ENCODE results near the gene SKAP2. TPM values are rescaled to one million over a fixed set of nuclear protein-coding genes. Genes with fewer than 3 reads are reported as not detected.

Gene SKAP2
- total and polyA plus RNA-seq, 2 donors (not counting 3 experiments of a cell fraction or from before 2014, with no cell fraction given) = 4.0 to 27.6 TPM

GRCh38 chr7:26667514-26668133 lies 196.8 kb downstream of the SKAP2 start:
- peaks cover 3% of the 10 kb centered on the region for H3K4me1 ChIP-seq (ENCODE audit: control insufficient read depth, extremely low read depth, insufficient read depth, low read length)
- DNase-seq (ENCODE audit: low read depth, low spot score) (peak; percentile 96), FAIRE-seq (peak; percentile 97)
- no peak overlapping the region for H3K4me3 ChIP-seq (replicated peaks in 1 of 3; ENCODE audit: insufficient read depth in 1 of 3, low read depth in 1 of 3, low read length in 3 of 3)
- H3K9me1 ChIP-seq (replicated peaks; ENCODE audit: control insufficient read depth, extremely low read depth, insufficient read depth, low read length) = no peaks in the 10 kb centered on the region
- H3K36me3 ChIP-seq (ENCODE audit: control insufficient read depth in 2 of 2, extremely low read depth in 1 of 2, insufficient read depth in 2 of 2, low read length in 2 of 2) = no peaks in the 10 kb centered on the region
- BruUV-seq (replicated peaks) = no TSS peak
- no peak overlapping the region for H3K4me2 ChIP-seq (ENCODE audit: insufficient read depth, low read length)
- TF ChIP-seq POLR2AphosphoS5 (IDR thresholded peaks at IDR 0.05; ENCODE audit: insufficient read depth, low read depth, low read length) = no peak
- TF ChIP-seq CTCF (IDR thresholded peaks at IDR 0.05; ENCODE audit: extremely low read depth in 1 of 2, insufficient read depth in 1 of 2, low read depth in 1 of 2, low read length in 2 of 2) = peak; percentile 80 to 91
- no peak overlapping the region for H3K9ac ChIP-seq (replicated peaks; ENCODE audit: extremely low read depth, insufficient read depth, low read length)
- H4K20me1 ChIP-seq (replicated peaks; ENCODE audit: control insufficient read depth, extremely low read depth, insufficient read depth, low read length) = no peaks in the 10 kb centered on the region
- POLR2A ChIA-PET = interaction anchor here (0.5 to 2.2 kb wide), 3 partner anchors 9 to 298 kb away, joined by 3 to 13 read pairs (median 3); no protein-coding TSS in a partner anchor
- CTCF ChIA-PET = interaction anchor here (0.5 to 7.6 kb wide), 54 partner anchors 9 to 805 kb away, joined by 3 to 345 read pairs (median 4); partner anchors contain the start of genes HOXA5 and NFE2L3
- no peak overlapping the region for H3K27ac ChIP-seq (ENCODE audit: insufficient read depth, low read depth, low read length)
- H3K79me2 ChIP-seq (ENCODE audit: control insufficient read depth, insufficient read depth, low read length) = no peaks in the 10 kb centered on the region
- dilution Hi-C loops (cut with MboI; ENCODE audit: extremely low pct_ligation_motif_present, low sequenced_read_pairs) (no loop called here), intact Hi-C loops (cut with micrococcal nuclease) (loop anchor here (1.0 to 10.0 kb wide), 12 partner anchors 167 to 803 kb away; partner anchors contain the start of gene NFE2L3)
- no peaks in the 10 kb centered on the region for H3K9me3 ChIP-seq (replicated peaks; ENCODE audit: control insufficient read depth, insufficient read depth, low read length)
- H3K27me3 ChIP-seq (ENCODE audit: control insufficient read depth in 2 of 2, insufficient read depth in 2 of 2, low read length in 2 of 2) = no peaks in the 10 kb centered on the region
- H2AFZ ChIP-seq (ENCODE audit: low read depth, low read length) = no peak overlapping the region

- Histone ChIP-seq H3K4me2 (ENCODE audit: insufficient read depth, low read length) (peak overlapping the region; percentile 36), H3K9me3 (replicated peaks; ENCODE audit: control insufficient read depth, insufficient read depth, low read length) (no peaks in the 10 kb centered on the region), H3K4me1 (ENCODE audit: control insufficient read depth, extremely low read depth, insufficient read depth, low read length) (peaks cover 3% of the 10 kb centered on the region), H2AFZ (ENCODE audit: low read depth, low read length) (no peak overlapping the region), H3K4me3 (replicated peaks in 1 of 3; ENCODE audit: insufficient read depth in 1 of 3, low read depth in 1 of 3, low read length in 3 of 3) (no peak overlapping the region), H3K9ac (replicated peaks; ENCODE audit: extremely low read depth, insufficient read depth, low read length) (no peak overlapping the region), H3K79me2 (ENCODE audit: control insufficient read depth, insufficient read depth, low read length) (no peaks in the 10 kb centered on the region), H3K27ac (ENCODE audit: insufficient read depth, low read depth, low read length) (no peak overlapping the region), H3K9me1 (replicated peaks; ENCODE audit: control insufficient read depth, extremely low read depth, insufficient read depth, low read length) (no peaks in the 10 kb centered on the region), H4K20me1 (replicated peaks; ENCODE audit: control insufficient read depth, extremely low read depth, insufficient read depth, low read length) (no peaks in the 10 kb centered on the region), H3K27me3 (ENCODE audit: control insufficient read depth in 2 of 2, insufficient read depth in 2 of 2, low read length in 2 of 2) (no peaks in the 10 kb centered on the region), H3K36me3 (ENCODE audit: control insufficient read depth in 2 of 2, extremely low read depth in 1 of 2, insufficient read depth in 2 of 2, low read length in 2 of 2) (no peaks in the 10 kb centered on the region)
- FAIRE-seq = peak; percentile 79
- dilution Hi-C loops (cut with MboI; ENCODE audit: extremely low pct_ligation_motif_present, low sequenced_read_pairs) (no loop called here), intact Hi-C loops (cut with micrococcal nuclease) (loop anchor here (5.0 to 10.0 kb wide), 4 partner anchors 218 to 800 kb away; partner anchors contain the start of gene NFE2L3)
- no peak for TF ChIP-seq POLR2AphosphoS5 (IDR thresholded peaks at IDR 0.05; ENCODE audit: insufficient read depth, low read depth, low read length)
- no TSS peak for BruUV-seq (replicated peaks)
- CTCF ChIA-PET = interaction anchor here (0.8 to 7.6 kb wide), 10 partner anchors 266 to 770 kb away, joined by 3 to 345 read pairs (median 6); no protein-coding TSS in a partner anchor
- POLR2A ChIA-PET = no interaction called here
- peak; percentile 87 for DNase-seq (ENCODE audit: low read depth, low spot score)
These were observed 199.5 kb downstream of the SKAP2 start for GRCh38 chr7:26664735-26665416.
